Kidney epithelial cell (primary cell): Measurements from ENCODE around the gene NAALAD2. TPM values are rescaled to one million over a fixed set of nuclear protein-coding genes. Genes with fewer than 3 reads are reported as not detected.
A peak's percentile ranks its signal among the peaks of the same experiment; 100 is the strongest.
"Not testable (repeated sequence)": the region's sequence is repeated elsewhere in the genome, so short reads cannot be mapped to it uniquely, and the experiment has no call there.

Experiments used
- DNase-seq: peaks from one replicate; pipeline ENCODE4 v3.0.0-alpha.2; 2010; ENCODE audit warnings: low read depth
- H3K27me3 ChIP-seq: 2 replicates; pipeline ENCODE4 v1.6.0; 2011; ENCODE audit warnings: low read length; ENCODE audit not compliant: control insufficient read depth, insufficient read depth
- H3K36me3 ChIP-seq: 2 replicates; pipeline ENCODE4 v1.5.1; 2011; ENCODE audit warnings: low read length; ENCODE audit not compliant: control insufficient read depth, insufficient read depth
- H3K4me3 ChIP-seq: 2 replicates; pipeline ENCODE4 v1.5.1; 2011; ENCODE audit warnings: low read depth, mild to moderate bottlenecking, control low read depth, low read length
- CTCF ChIP-seq: IDR thresholded peaks from 2 replicates; pipeline ENCODE4 v1.5.1; 2011; ENCODE audit warnings: mild to moderate bottlenecking, moderate library complexity, low read length, control low read depth, inconsistent platforms; ENCODE audit not compliant: insufficient read depth, poor library complexity, severe bottlenecking
- total RNA-seq: library from RNA; depleted of rRNA; stranded (reverse); fragments of >200 nt; gene quantifications from 2 replicates; pipeline ENCODE4 v1.2.3, GENCODE V29; 2015

The NAALAD2 gene
- total RNA-seq, 1 donor from 2014 or later: 0.88 TPM

GRCh38 chr11:90124371-90124770 is 10.1 kb upstream of the NAALAD2 start:
- TF ChIP-seq CTCF: no peak
- Histone ChIP-seq H3K36me3 (no peaks in the 10 kb centered on the region), H3K27me3 (no peaks in the 10 kb centered on the region), H3K4me3 (no peak overlapping the region)
- DNase-seq: no peak

GRCh38 chr11:90124946-90125345 is 9.5 kb upstream of the NAALAD2 start:
- no peak for DNase-seq
- Histone ChIP-seq H3K4me3 (no peak overlapping the region), H3K27me3 (no peaks in the 10 kb centered on the region), H3K36me3 (no peaks in the 10 kb centered on the region)
- no peak for TF ChIP-seq CTCF

GRCh38 chr11:90133560-90134477 is 644 bp upstream of the NAALAD2 start:
- DNase-seq: no peak
- Histone ChIP-seq H3K27me3 (no peaks in the 10 kb centered on the region), H3K4me3 (peak overlapping the region; percentile 48), H3K36me3 (no peaks in the 10 kb centered on the region)
- TF ChIP-seq CTCF: no peak

- no peak for TF ChIP-seq CTCF
- Histone ChIP-seq H3K27me3 (no peaks in the 10 kb centered on the region), H3K36me3 (no peaks in the 10 kb centered on the region), H3K4me3 (peak overlapping the region; percentile 48)
- no peak for DNase-seq
Observed at GRCh38 chr11:90135016-90135415, 553 bp downstream of the NAALAD2 start.

- no peaks in the 10 kb centered on the region for H3K36me3 ChIP-seq
Observed at GRCh38 chr11:90148900-90149299, 14.4 kb downstream of the NAALAD2 start.

GRCh38 chr11:90166982-90167573 is 32.6 kb downstream of the NAALAD2 start:
- H3K27me3 ChIP-seq, H3K36me3 ChIP-seq, H3K4me3 ChIP-seq, DNase-seq: not testable (repeated sequence)

More at GRCh38 chr11:90148900-90149299, 14.4 kb downstream of the NAALAD2 start:
- TF ChIP-seq CTCF: peak; percentile 11
- no peak for DNase-seq
- Histone ChIP-seq H3K4me3 (no peak overlapping the region), H3K27me3 (no peaks in the 10 kb centered on the region)

GRCh38 chr11:90167704-90168103 is 33.2 kb downstream of the NAALAD2 start:
- H3K27me3 ChIP-seq, H3K36me3 ChIP-seq, DNase-seq, H3K4me3 ChIP-seq: not testable (repeated sequence)
